GM12891 (cell line): ENCODE measurements around the gene HSPB6.

Experiments
- PAX5 ChIP-seq: IDR thresholded peaks from 2 replicates; pipeline ENCODE4 v1.6.1; 2011; ENCODE audit warnings: low read length, moderate library complexity, mild to moderate bottlenecking; ENCODE audit not compliant: insufficient read depth, severe bottlenecking
- POLR2A ChIP-seq: IDR thresholded peaks from 2 replicates; pipeline ENCODE4 v1.6.1; 2011; ENCODE audit warnings: low read depth, low read length, control low read depth
- POLR2AphosphoS5 ChIP-seq: IDR thresholded peaks from 2 replicates; pipeline ENCODE4 v1.6.1; 2011; ENCODE audit warnings: low read depth, low read length, control low read depth
- POU2F2 ChIP-seq: IDR thresholded peaks from 2 replicates; pipeline ENCODE4 v1.6.1; 2011; ENCODE audit warnings: low read depth, mild to moderate bottlenecking, control low read depth, low read length, moderate library complexity
- SPI1 ChIP-seq: IDR thresholded peaks from 2 replicates; pipeline ENCODE4 v1.6.1; 2011; ENCODE audit warnings: low read depth, low read length, control low read depth
- TAF1 ChIP-seq: IDR thresholded peaks from 2 replicates; pipeline ENCODE4 v1.6.1; 2011; ENCODE audit warnings: low read depth, low read length, control low read depth

- TF ChIP-seq POLR2A = no peak
- no peak for TF ChIP-seq POU2F2
- peak; percentile 12; the same call in 1 of the 2 replicates for TF ChIP-seq POLR2AphosphoS5
- no peak for TF ChIP-seq TAF1
- no peak for TF ChIP-seq PAX5
- TF ChIP-seq SPI1 = no peak
Observed at GRCh38 chr19:35714601-35715354, 42.1 kb downstream of the HSPB6 start.
